Endothelial cell (in vitro differentiated cells): ENCODE measurements around the gene CBX7. TPM values are rescaled to one million over a fixed set of nuclear protein-coding genes. Genes with fewer than 3 reads are reported as not detected.

Experiments
- DNase-seq: peaks from one replicate; pipeline ENCODE4 v3.0.0; 2021; ENCODE audit warnings: low spot score
- H3K27ac Mint-ChIP-seq: one replicate; pipeline ENCODE4 v1.8.0; 2021; ENCODE audit warnings: mixed read lengths, inconsistent platforms; ENCODE audit not compliant: unreplicated experiment
- H3K27me3 Mint-ChIP-seq: one replicate; pipeline ENCODE4 v1.8.0; 2021; ENCODE audit warnings: mild to moderate bottlenecking, moderate library complexity, mixed read lengths, inconsistent platforms; ENCODE audit not compliant: unreplicated experiment
- H3K36me3 Mint-ChIP-seq: one replicate; pipeline ENCODE4 v1.8.0; 2021; ENCODE audit warnings: mild to moderate bottlenecking, low read depth, mixed read lengths, inconsistent platforms; ENCODE audit not compliant: unreplicated experiment
- H3K4me1 Mint-ChIP-seq: one replicate; pipeline ENCODE4 v1.8.0; 2021; ENCODE audit warnings: mild to moderate bottlenecking, mixed read lengths, inconsistent platforms; ENCODE audit not compliant: unreplicated experiment
- H3K4me3 Mint-ChIP-seq: one replicate; pipeline ENCODE4 v1.8.0; 2021; ENCODE audit warnings: mild to moderate bottlenecking, mixed read lengths, inconsistent platforms; ENCODE audit not compliant: unreplicated experiment
- H3K9me3 Mint-ChIP-seq: one replicate; pipeline ENCODE4 v1.8.0; 2021; ENCODE audit warnings: mixed read lengths, inconsistent platforms; ENCODE audit not compliant: unreplicated experiment
- CTCF ChIP-seq: fragments of 200-600 bp; sonication (generic); IDR thresholded peaks from one replicate; pipeline ENCODE4 v1.5.0; 2021; ENCODE audit warnings: antibody characterized with exemption; ENCODE audit not compliant: unreplicated experiment
- total RNA-seq: library from RNA; stranded (reverse); fragmentation: NEBNext Ultra II Directional; extraction: Animal tissue kit (Norgen Biotek cat#: 25700); gene quantifications from one replicate; pipeline ENCODE4 v1.2.1, GENCODE V29; 2021; ENCODE audit not compliant: unreplicated experiment

The CBX7 gene
- total RNA-seq, 1 donor from 2014 or later: 3.5 TPM

- Mint-ChIP-seq H3K4me3 (no peak overlapping the region), H3K4me1 (no peaks in the 10 kb centered on the region), H3K27ac (no peak overlapping the region), H3K36me3 (no peaks in the 10 kb centered on the region), H3K9me3 (no peaks in the 10 kb centered on the region), H3K27me3 (peaks cover 2% of the 10 kb centered on the region)
- no peak for TF ChIP-seq CTCF
- no peak for DNase-seq
Observed at GRCh38 chr22:39103431-39103830, 49.0 kb downstream of the CBX7 start.

- DNase-seq: no peak
- Mint-ChIP-seq H3K4me1 (peaks cover 7% of the 10 kb centered on the region), H3K4me3 (no peak overlapping the region), H3K27me3 (peaks cover 6% of the 10 kb centered on the region), H3K27ac (no peak overlapping the region), H3K9me3 (no peaks in the 10 kb centered on the region), H3K36me3 (no peaks in the 10 kb centered on the region)
- TF ChIP-seq CTCF: no peak
Observed at GRCh38 chr22:39101226-39101625, 51.3 kb downstream of the CBX7 start.

GRCh38 chr22:39098576-39098975 lies 53.9 kb downstream of the CBX7 start:
- H3K36me3 Mint-ChIP-seq: no peaks in the 10 kb centered on the region
- H3K4me1 Mint-ChIP-seq: peaks cover 7% of the 10 kb centered on the region
- DNase-seq: no peak
- H3K27me3 Mint-ChIP-seq: peaks cover 6% of the 10 kb centered on the region
- H3K27ac Mint-ChIP-seq: no peak overlapping the region
- H3K4me3 Mint-ChIP-seq: no peak overlapping the region
- no peak for TF ChIP-seq CTCF
- no peaks in the 10 kb centered on the region for H3K9me3 Mint-ChIP-seq

GRCh38 chr22:39098026-39098425 lies 54.5 kb downstream of the CBX7 start:
- Mint-ChIP-seq H3K27ac (no peak overlapping the region), H3K4me3 (no peak overlapping the region), H3K9me3 (no peaks in the 10 kb centered on the region), H3K36me3 (no peaks in the 10 kb centered on the region), H3K27me3 (peaks cover 6% of the 10 kb centered on the region), H3K4me1 (peaks cover 7% of the 10 kb centered on the region)
- no peak for DNase-seq
- no peak for TF ChIP-seq CTCF

- H3K27me3 Mint-ChIP-seq: peaks cover 6% of the 10 kb centered on the region
- no peak for TF ChIP-seq CTCF
- peaks cover 7% of the 10 kb centered on the region for H3K4me1 Mint-ChIP-seq
- H3K4me3 Mint-ChIP-seq: no peak within 1 kb of the TSS
- no peaks in the 10 kb centered on the region for H3K9me3 Mint-ChIP-seq
- peak within 1 kb of the TSS; percentile 24 for H3K27ac Mint-ChIP-seq
- DNase-seq: no peak
- no peaks in the 10 kb centered on the region for H3K36me3 Mint-ChIP-seq
Observed at GRCh38 chr22:39097098-39098020, 55.1 kb downstream of the CBX7 start, which contains the start of gene APOBEC3H. Gene APOBEC3H, plus strand, starts transcription at chr22:39097244. Its CDS starts 3,035 bp downstream, at chr22:39100279.
